Parathyroid adenoma (tissue), 2 donors: ENCODE measurements around the gene IGIP.

Experiments used
- H2AFZ ChIP-seq: fragments of 300-600 bp; sonication (generic); one replicate; pipeline ENCODE4 v1.7.0; 2017; ENCODE audit warnings: antibody characterized with exemption, mild to moderate bottlenecking
- H3K27ac ChIP-seq: fragments of 300-600 bp; sonication (generic); one replicate; pipeline ENCODE4 v1.7.0; 2017
- H3K27me3 ChIP-seq: fragments of 300-600 bp; sonication (generic); one replicate; pipeline ENCODE4 v1.7.0; 2017; ENCODE audit warnings: low read length; ENCODE audit not compliant: control insufficient read depth, insufficient read depth
- H3K36me3 ChIP-seq: fragments of 300-600 bp; sonication (generic); one replicate; pipeline ENCODE4 v1.7.0; 2017; ENCODE audit warnings: low read length; ENCODE audit not compliant: control insufficient read depth, insufficient read depth
- H3K4me1 ChIP-seq: fragments of 300-600 bp; sonication (generic); one replicate; pipeline ENCODE4 v1.7.0; 2017; ENCODE audit warnings: control low read depth
- H3K4me2 ChIP-seq: fragments of 300-600 bp; sonication (generic); one replicate; pipeline ENCODE4 v1.7.0; 2017; ENCODE audit warnings: low read length
- H3K4me3 ChIP-seq: fragments of 300-600 bp; sonication (generic); one replicate; pipeline ENCODE4 v1.7.0; 2017; ENCODE audit warnings: low read depth, low read length
- H3K79me2 ChIP-seq: fragments of 300-600 bp; sonication (generic); one replicate; pipeline ENCODE4 v1.7.0; 2017; ENCODE audit warnings: control low read depth
- H3K9ac ChIP-seq: fragments of 300-600 bp; sonication (generic); one replicate; pipeline ENCODE4 v1.7.0; 2017; ENCODE audit warnings: mild to moderate bottlenecking
- H3K9me3 ChIP-seq: fragments of 300-600 bp; sonication (generic); one replicate; pipeline ENCODE4 v1.7.0; 2017; ENCODE audit warnings: low read length; ENCODE audit not compliant: control insufficient read depth
- CTCF ChIP-seq: fragments of 300-600 bp; sonication (generic); IDR thresholded peaks from one replicate; pipeline ENCODE4 v1.7.0; 2017; ENCODE audit warnings: antibody characterized with exemption, mild to moderate bottlenecking
- donor health status: primary hyperparathyroidism.

IGIP gene

GRCh38 chr5:140101179-140101578 is 24.6 kb upstream of the IGIP start:
- no peak overlapping the region for H3K4me3 ChIP-seq
- H3K79me2 ChIP-seq = no peaks in the 10 kb centered on the region
- no peaks in the 10 kb centered on the region for H3K9me3 ChIP-seq
- no peak overlapping the region for H3K4me2 ChIP-seq
- H3K27ac ChIP-seq = no peak overlapping the region
- no peaks in the 10 kb centered on the region for H3K27me3 ChIP-seq
- TF ChIP-seq CTCF = no peak
- no peak overlapping the region for H3K9ac ChIP-seq
- H2AFZ ChIP-seq = no peak overlapping the region
- H3K4me1 ChIP-seq = no peaks in the 10 kb centered on the region
- H3K36me3 ChIP-seq = no peaks in the 10 kb centered on the region

GRCh38 chr5:140103154-140103553 is 22.6 kb upstream of the IGIP start:
- TF ChIP-seq CTCF = no peak

GRCh38 chr5:140104100-140104499 is 21.6 kb upstream of the IGIP start:
- H3K27me3 ChIP-seq = no peaks in the 10 kb centered on the region
- H3K4me3 ChIP-seq = no peak overlapping the region
- H2AFZ ChIP-seq = no peak overlapping the region
- H3K79me2 ChIP-seq = peaks cover 11% of the 10 kb centered on the region
- H3K9ac ChIP-seq = no peak overlapping the region
- TF ChIP-seq CTCF = no peak
- no peak overlapping the region for H3K27ac ChIP-seq
- no peaks in the 10 kb centered on the region for H3K9me3 ChIP-seq
- no peak overlapping the region for H3K4me2 ChIP-seq
- H3K4me1 ChIP-seq = peaks cover 9% of the 10 kb centered on the region
- H3K36me3 ChIP-seq = no peaks in the 10 kb centered on the region

More at GRCh38 chr5:140103154-140103553, 22.6 kb upstream of the IGIP start:
- H3K79me2 ChIP-seq = peaks cover 1% of the 10 kb centered on the region
- no peaks in the 10 kb centered on the region for H3K27me3 ChIP-seq
- peaks cover 9% of the 10 kb centered on the region for H3K4me1 ChIP-seq
- no peaks in the 10 kb centered on the region for H3K9me3 ChIP-seq
- H3K9ac ChIP-seq = no peak overlapping the region
- no peak overlapping the region for H2AFZ ChIP-seq
- H3K4me2 ChIP-seq = no peak overlapping the region
- no peak overlapping the region for H3K27ac ChIP-seq
- H3K4me3 ChIP-seq = no peak overlapping the region
- no peaks in the 10 kb centered on the region for H3K36me3 ChIP-seq

GRCh38 chr5:140106101-140106500 is 19.6 kb upstream of the IGIP start:
- no peak for TF ChIP-seq CTCF
- Histone ChIP-seq H3K27ac (peak overlapping the region; percentile 99), H3K9me3 (no peaks in the 10 kb centered on the region), H2AFZ (peak overlapping the region; percentile 55), H3K36me3 (no peaks in the 10 kb centered on the region), H3K4me2 (no peak overlapping the region), H3K4me3 (no peak overlapping the region), H3K4me1 (peaks cover 9% of the 10 kb centered on the region), H3K79me2 (peaks cover 19% of the 10 kb centered on the region), H3K27me3 (no peaks in the 10 kb centered on the region), H3K9ac (no peak overlapping the region)

GRCh38 chr5:140106805-140107311 is 18.9 kb upstream of the IGIP start:
- no peaks in the 10 kb centered on the region for H3K9me3 ChIP-seq
- TF ChIP-seq CTCF = no peak
- H3K79me2 ChIP-seq = peaks cover 22% of the 10 kb centered on the region
- H3K27ac ChIP-seq = peak overlapping the region; percentile 99
- peak overlapping the region; percentile 97 for H3K9ac ChIP-seq
- peak overlapping the region; percentile 73 for H3K4me3 ChIP-seq
- peaks cover 9% of the 10 kb centered on the region for H3K4me1 ChIP-seq
- H3K4me2 ChIP-seq = peak overlapping the region; percentile 89
- H3K36me3 ChIP-seq = no peaks in the 10 kb centered on the region
- peak overlapping the region; percentile 96 for H2AFZ ChIP-seq
- no peaks in the 10 kb centered on the region for H3K27me3 ChIP-seq
